ENCODE results near the gene MYO15A.
A peak's percentile ranks its signal among the peaks of the same experiment; 100 is the strongest.

MYO15A gene

GRCh38 chr17:18076936-18077335, 31.6 kb upstream of the MYO15A start:
- no peak for DNase-seq
- intact Hi-C loops (cut with DNase I; ENCODE audit: low total_unique reads): no loop called here
- Histone ChIP-seq H3K27ac (no peak overlapping the region), H3K4me1 (no peaks in the 10 kb centered on the region), H3K4me3 (no peak overlapping the region), H3K27me3 (peaks cover 0 to 8% of the 10 kb centered on the region in 2 donors), H3K9me3 (no peaks in the 10 kb centered on the region), H3K36me3 (no peaks in the 10 kb centered on the region)
- TF ChIP-seq CTCF (IDR thresholded peaks at IDR 0.05): no peak

- no peak for TF ChIP-seq CTCF (IDR thresholded peaks at IDR 0.05)
- H3K27ac ChIP-seq: no peak overlapping the region
- no peaks in the 10 kb centered on the region for H3K4me1 ChIP-seq
- H3K4me3 ChIP-seq: no peak overlapping the region
- H3K27me3 ChIP-seq: peaks cover 0 to 8% of the 10 kb centered on the region in 2 donors
- no peaks in the 10 kb centered on the region for H3K36me3 ChIP-seq
- intact Hi-C loops (cut with DNase I; ENCODE audit: low total_unique reads): no loop called here
- no peak for DNase-seq
- no peaks in the 10 kb centered on the region for H3K9me3 ChIP-seq
Observed at GRCh38 chr17:18079543-18079942, 29.0 kb upstream of the MYO15A start.

GRCh38 chr17:18084256-18084655, 24.3 kb upstream of the MYO15A start:
- Histone ChIP-seq H3K27ac (no peak overlapping the region), H3K27me3 (peaks cover 0 to under 1% of the 10 kb centered on the region in 2 donors), H3K36me3 (no peaks in the 10 kb centered on the region), H3K9me3 (no peaks in the 10 kb centered on the region), H3K4me1 (peaks cover 0 to 16% (median 14%) of the 10 kb centered on the region in 4 donors), H3K4me3 (no peak overlapping the region)
- no peak for DNase-seq
- no peak for TF ChIP-seq CTCF (IDR thresholded peaks at IDR 0.05)
- intact Hi-C loops (cut with DNase I; ENCODE audit: low total_unique reads): no loop called here

GRCh38 chr17:18087610-18088491, 20.7 kb upstream of the MYO15A start, which contains the start of gene DRG2:
Gene DRG2 (plus strand): TSS chr17:18087948. CDS start chr17:18088024, 76 bp downstream.
- H3K4me1 ChIP-seq: peaks cover 0 to 20% (median 18%) of the 10 kb centered on the region in 4 donors
- no peak for TF ChIP-seq CTCF (IDR thresholded peaks at IDR 0.05)
- H3K27ac ChIP-seq: peak within 1 kb of the TSS; percentile 81 to 83
- H3K36me3 ChIP-seq: no peaks in the 10 kb centered on the region
- no peaks in the 10 kb centered on the region for H3K9me3 ChIP-seq
- no peaks in the 10 kb centered on the region for H3K27me3 ChIP-seq
- H3K4me3 ChIP-seq: peak within 1 kb of the TSS; percentile 69 to 83
- DNase-seq: peak; percentile 94
- intact Hi-C loops (cut with DNase I; ENCODE audit: low total_unique reads): loop anchor here (5.0 kb wide), 1 partner anchor 306 kb away; no protein-coding TSS in a partner anchor

GRCh38 chr17:18089613-18090012, 18.9 kb upstream of the MYO15A start:
- no peak overlapping the region for H3K27ac ChIP-seq
- intact Hi-C loops (cut with DNase I; ENCODE audit: low total_unique reads): loop anchor here (5.0 kb wide), 1 partner anchor 307 kb away; no protein-coding TSS in a partner anchor
- H3K4me1 ChIP-seq: peaks cover 0 to 20% (median 18%) of the 10 kb centered on the region in 4 donors
- TF ChIP-seq CTCF (IDR thresholded peaks at IDR 0.05): no peak
- H3K9me3 ChIP-seq: no peaks in the 10 kb centered on the region
- no peaks in the 10 kb centered on the region for H3K27me3 ChIP-seq
- no peak overlapping the region for H3K4me3 ChIP-seq
- no peak for DNase-seq
- peaks cover 0 to 12% (median 11%) of the 10 kb centered on the region in 3 donors for H3K36me3 ChIP-seq
